Fibroblast of villous mesenchyme (primary cell): ENCODE data around the gene PCDHB13. TPM values are rescaled to one million over a fixed set of nuclear protein-coding genes. Genes with fewer than 3 reads are reported as not detected.
"Not testable (repeated sequence)": the region's sequence is repeated elsewhere in the genome, so short reads cannot be mapped to it uniquely, and the experiment has no call there.

Source experiments
- DNase-seq: peaks from one replicate; pipeline ENCODE4 v3.0.0-alpha.2; 2010; ENCODE audit warnings: low read depth
- H3K4me3 ChIP-seq: 2 replicates; pipeline ENCODE4 v1.5.1; 2011; ENCODE audit warnings: low read depth, mild to moderate bottlenecking, low read length
- total RNA-seq: library from RNA; depleted of rRNA; stranded (reverse); fragments of >200 nt; gene quantifications from 2 replicates; pipeline ENCODE4 v1.2.3, GENCODE V29; 2012
- TF ChIP-seq, protein P1 (sequence below): IDR thresholded peaks from 2 replicates; pipeline ENCODE4 v1.5.1; 2012; ENCODE audit warnings: low read depth, mild to moderate bottlenecking, low read length; ENCODE audit not compliant: insufficient read depth

Gene PCDHB13
- total RNA-seq, 1 donor: under 0.01 TPM

DNA sequence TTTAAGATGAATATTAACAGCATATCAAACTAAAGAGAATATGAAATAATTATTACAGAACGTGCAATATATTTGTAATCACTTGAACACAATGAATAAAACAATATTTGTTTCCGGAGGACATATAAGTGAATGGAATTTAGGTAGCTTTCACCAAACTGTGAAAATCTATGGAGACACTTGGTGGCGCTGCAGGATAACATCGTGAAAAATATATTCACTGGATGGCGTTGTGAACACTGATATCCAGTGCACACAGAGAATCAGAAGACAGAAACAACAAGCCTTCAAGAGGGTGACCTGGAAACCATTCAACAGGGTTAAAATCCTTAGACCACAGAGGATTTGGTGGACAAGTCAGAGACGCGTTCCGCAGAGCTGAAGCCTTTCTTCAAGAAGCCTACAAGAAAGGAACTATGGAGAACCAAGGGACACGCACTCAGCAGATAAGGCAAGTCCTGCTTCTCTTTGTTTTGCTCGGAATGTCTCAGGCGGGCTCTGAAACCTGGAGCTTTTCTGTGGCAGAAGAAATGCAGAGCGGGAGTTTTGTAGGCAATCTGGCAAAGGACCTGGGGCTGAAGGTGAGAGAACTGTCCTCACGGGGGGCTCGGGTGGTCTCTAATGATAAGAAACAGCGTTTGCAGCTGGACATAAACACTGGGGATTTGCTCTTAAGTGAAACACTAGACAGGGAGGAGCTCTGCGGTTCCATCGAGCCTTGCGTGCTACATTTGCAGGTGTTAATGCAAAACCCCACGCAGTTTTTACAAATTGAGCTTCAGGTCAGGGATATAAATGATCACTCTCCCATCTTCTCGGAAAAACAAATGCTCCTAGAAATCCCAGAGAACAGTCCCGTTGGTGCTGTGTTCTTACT lies 14.1 kb upstream of the PCDHB13 start, which contains the start of gene PCDHB11:
TSS of gene PCDHB11 (plus strand) at position 269 of the 877 bp plus-strand sequence. CDS start at position 417, 148 bp downstream.
- TF ChIP-seq, protein P1, sequence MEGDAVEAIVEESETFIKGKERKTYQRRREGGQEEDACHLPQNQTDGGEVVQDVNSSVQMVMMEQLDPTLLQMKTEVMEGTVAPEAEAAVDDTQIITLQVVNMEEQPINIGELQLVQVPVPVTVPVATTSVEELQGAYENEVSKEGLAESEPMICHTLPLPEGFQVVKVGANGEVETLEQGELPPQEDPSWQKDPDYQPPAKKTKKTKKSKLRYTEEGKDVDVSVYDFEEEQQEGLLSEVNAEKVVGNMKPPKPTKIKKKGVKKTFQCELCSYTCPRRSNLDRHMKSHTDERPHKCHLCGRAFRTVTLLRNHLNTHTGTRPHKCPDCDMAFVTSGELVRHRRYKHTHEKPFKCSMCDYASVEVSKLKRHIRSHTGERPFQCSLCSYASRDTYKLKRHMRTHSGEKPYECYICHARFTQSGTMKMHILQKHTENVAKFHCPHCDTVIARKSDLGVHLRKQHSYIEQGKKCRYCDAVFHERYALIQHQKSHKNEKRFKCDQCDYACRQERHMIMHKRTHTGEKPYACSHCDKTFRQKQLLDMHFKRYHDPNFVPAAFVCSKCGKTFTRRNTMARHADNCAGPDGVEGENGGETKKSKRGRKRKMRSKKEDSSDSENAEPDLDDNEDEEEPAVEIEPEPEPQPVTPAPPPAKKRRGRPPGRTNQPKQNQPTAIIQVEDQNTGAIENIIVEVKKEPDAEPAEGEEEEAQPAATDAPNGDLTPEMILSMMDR: no peak
- H3K4me3 ChIP-seq: no peak within 1 kb of the TSS
- no peak for DNase-seq

DNA sequence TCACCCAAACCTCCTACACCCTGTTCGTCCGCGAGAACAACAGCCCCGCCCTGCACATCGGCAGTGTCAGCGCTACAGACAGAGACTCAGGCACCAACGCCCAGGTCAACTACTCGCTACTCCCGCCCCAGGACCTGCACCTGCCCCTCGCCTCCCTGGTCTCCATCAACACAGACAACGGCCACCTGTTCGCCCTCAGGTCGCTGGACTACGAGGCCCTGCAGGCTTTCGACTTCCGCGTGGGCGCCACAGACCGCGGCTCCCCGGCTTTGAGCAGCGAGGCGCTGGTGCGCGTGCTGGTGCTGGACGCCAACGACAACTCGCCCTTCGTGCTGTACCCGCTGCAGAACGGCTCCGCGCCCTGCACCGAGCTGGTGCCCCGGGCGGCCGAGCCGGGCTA lies 12.6 kb upstream of the PCDHB13 start:
- not testable (repeated sequence) for DNase-seq, H3K4me3 ChIP-seq

GRCh38 chr5:141201646-141202045 lies 12.1 kb upstream of the PCDHB13 start:
- not testable (repeated sequence) for DNase-seq, H3K4me3 ChIP-seq

DNA sequence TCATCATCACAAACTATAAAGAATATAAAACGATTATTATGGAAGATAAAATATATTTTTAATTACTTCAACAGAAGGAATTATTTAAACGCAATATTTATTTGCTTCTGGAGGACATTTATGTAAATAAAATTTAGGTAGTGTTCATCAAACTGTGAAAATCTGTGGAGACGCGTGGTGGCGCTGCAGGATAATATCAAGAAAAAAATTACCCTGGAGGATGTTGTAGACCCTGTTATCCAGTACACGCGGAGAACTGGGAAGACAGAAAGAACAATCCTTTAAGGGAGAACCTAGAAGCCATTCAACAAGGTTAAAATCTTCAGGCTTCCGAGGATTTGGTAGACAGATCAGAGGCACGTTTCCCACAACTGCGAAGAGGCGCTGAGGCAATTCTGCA lies 5.2 kb upstream of the PCDHB13 start, which contains the start of gene PCDHB12:
TSS of gene PCDHB12 (plus strand) at position 242 of the 400 bp plus-strand sequence. CDS start 189 bp downstream, outside the sequence.
- no peak for DNase-seq
- TF ChIP-seq, protein P1: no peak
- H3K4me3 ChIP-seq: no peak within 1 kb of the TSS

DNA sequence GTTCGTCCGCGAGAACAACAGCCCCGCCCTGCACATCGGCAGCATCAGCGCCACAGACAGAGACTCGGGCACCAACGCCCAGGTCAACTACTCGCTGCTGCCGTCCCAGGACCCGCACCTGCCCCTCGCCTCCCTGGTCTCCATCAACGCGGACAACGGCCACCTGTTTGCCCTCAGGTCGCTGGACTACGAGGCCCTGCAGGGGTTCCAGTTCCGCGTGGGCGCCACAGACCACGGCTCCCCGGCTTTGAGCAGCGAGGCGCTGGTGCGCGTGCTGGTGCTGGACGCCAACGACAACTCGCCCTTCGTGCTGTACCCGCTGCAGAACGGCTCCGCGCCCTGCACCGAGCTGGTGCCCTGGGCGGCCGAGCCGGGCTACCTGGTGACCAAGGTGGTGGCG lies 3.4 kb upstream of the PCDHB13 start:
- DNase-seq, H3K4me3 ChIP-seq: not testable (repeated sequence)

GRCh38 chr5:141210849-141211248 lies 2.9 kb upstream of the PCDHB13 start:
- not testable (repeated sequence) for H3K4me3 ChIP-seq, DNase-seq

- not testable (repeated sequence) for H3K4me3 ChIP-seq, DNase-seq
Measured at GRCh38 chr5:141214583-141214982, 864 bp downstream of the PCDHB13 start.

- H3K4me3 ChIP-seq, DNase-seq: not testable (repeated sequence)
Measured at GRCh38 chr5:141215504-141215903, 1.8 kb downstream of the PCDHB13 start.

DNA sequence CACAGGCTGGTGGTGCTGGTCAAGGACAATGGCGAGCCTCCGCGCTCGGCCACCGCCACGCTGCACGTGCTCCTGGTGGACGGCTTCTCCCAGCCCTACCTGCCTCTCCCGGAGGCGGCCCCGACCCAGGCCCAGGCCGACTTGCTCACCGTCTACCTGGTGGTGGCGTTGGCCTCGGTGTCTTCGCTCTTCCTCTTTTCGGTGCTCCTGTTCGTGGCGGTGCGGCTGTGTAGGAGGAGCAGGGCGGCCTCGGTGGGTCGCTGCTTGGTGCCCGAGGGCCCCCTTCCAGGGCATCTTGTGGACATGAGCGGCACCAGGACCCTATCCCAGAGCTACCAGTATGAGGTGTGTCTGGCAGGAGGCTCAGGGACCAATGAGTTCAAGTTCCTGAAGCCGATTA lies 2.3 kb downstream of the PCDHB13 start:
- not testable (repeated sequence) for DNase-seq, H3K4me3 ChIP-seq

DNA sequence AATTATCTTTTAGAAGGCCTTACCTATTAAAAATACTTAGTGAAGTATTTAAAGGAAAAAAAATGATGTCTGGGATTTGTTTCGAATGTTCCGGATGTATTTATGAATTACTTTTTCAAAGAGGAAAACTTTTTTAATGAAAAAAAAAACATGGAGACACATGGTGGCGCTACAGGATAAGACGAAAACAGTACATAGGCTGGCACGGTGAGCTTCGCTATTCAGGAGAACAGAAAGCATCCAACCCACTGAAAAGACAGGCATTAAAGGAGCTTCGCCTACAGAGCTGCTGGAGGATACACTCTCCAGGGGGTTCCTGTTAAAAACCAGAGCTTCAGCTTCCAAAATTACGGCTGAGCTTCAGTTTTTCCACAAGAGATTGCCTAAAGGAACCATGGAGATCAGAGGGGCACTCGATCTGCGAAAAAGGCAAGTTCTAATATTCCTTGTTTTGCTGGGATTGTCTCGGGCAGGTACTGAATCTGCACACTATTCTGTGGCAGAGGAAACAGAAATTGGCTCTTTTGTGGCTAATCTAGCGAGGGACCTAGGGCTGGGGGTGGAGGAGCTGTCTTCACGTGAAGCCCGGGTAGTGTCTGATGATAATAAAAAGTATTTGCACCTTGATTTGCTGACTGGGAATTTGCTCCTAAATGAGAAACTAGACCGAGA lies 9.5 kb downstream of the PCDHB13 start, which contains the start of gene PCDHB14:
TSS of gene PCDHB14 (plus strand) at position 232 of the 672 bp plus-strand sequence. CDS start at position 395, 163 bp downstream.
- peak; percentile 27 for DNase-seq
- H3K4me3 ChIP-seq: peak within 1 kb of the TSS; percentile 24
- TF ChIP-seq, protein P1: peak; percentile 25

DNA sequence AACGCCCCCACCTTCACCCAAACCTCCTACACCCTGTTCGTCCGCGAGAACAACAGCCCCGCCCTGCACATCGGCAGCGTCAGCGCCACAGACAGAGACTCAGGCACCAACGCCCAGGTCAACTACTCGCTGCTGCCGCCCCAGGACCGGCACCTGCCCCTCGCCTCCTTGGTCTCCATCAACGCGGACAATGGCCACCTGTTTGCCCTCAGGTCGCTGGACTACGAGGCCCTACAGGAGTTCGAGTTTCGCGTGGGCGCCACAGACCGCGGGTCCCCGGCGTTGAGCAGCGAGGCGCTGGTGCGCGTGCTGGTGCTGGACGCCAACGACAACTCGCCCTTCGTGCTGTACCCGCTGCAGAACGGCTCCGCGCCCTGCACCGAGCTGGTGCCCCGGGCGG lies 11.1 kb downstream of the PCDHB13 start:
- H3K4me3 ChIP-seq, DNase-seq: not testable (repeated sequence)

DNA sequence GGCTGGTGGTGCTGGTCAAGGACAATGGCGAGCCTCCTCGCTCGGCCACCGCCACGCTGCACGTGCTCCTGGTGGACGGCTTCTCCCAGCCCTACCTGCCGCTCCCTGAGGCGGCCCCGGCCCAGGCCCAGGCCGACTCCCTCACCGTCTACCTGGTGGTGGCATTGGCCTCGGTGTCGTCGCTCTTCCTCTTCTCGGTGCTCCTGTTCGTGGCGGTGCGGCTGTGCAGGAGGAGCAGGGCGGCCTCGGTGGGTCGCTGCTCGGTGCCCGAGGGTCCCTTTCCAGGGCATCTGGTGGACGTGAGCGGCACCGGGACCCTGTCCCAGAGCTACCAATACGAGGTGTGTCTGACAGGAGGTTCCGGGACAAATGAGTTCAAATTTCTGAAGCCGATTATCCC lies 11.7 kb downstream of the PCDHB13 start:
- H3K4me3 ChIP-seq, DNase-seq: not testable (repeated sequence)
